Upper lobe of left lung (tissue), 6 donors: Measurements from ENCODE around the gene AIF1. TPM values are rescaled to one million over a fixed set of nuclear protein-coding genes. Genes with fewer than 3 reads are reported as not detected.

Source experiments
- ATAC-seq, 2 donors: fragments of 200-7000 bp; cut with Tn5 transposase; one replicate each; pipeline ENCODE4 v1.9.1; 2022; ENCODE audit warnings: mild to moderate bottlenecking in 2 of 2, moderate library complexity in 2 of 2; ENCODE audit not compliant: low FRiP score in 2 of 2
- DNase-seq, 2 donors: peaks; one replicate each; pipeline ENCODE4 v3.0.0-alpha.2; 2019 to 2020
- H3K27ac ChIP-seq, 4 donors: fragments of 200-600 bp; sonication (generic); one replicate each; pipeline ENCODE4 v1.5.1; 2016 to 2019
- H3K27me3 ChIP-seq, 4 donors: fragments of 200-600 bp; sonication (generic); one replicate each; pipeline ENCODE4 v1.5.1; 2017 to 2019
- H3K36me3 ChIP-seq, 4 donors: fragments of 200-600 bp; sonication (generic); one replicate each; pipeline ENCODE4 v1.5.1; 2016 to 2019
- H3K4me1 ChIP-seq, 4 donors: fragments of 200-600 bp; sonication (generic); one replicate each; pipeline ENCODE4 v1.5.1; 2018 to 2019
- H3K4me3 ChIP-seq, 4 donors: fragments of 200-600 bp; sonication (generic); one replicate each; pipeline ENCODE4 v1.5.1; 2017 to 2019; ENCODE audit warnings: mild to moderate bottlenecking in 2 of 4, moderate library complexity in 1 of 4
- H3K9me3 ChIP-seq, 4 donors: fragments of 200-600 bp; sonication (generic); one replicate each; pipeline ENCODE4 v1.5.1; 2018 to 2019
- CTCF ChIP-seq, 6 experiments: fragments of 450-650 bp in 4 of 6; fragments of 200-600 bp in 2 of 6; sonication (generic) in 2 of 6; IDR thresholded peaks; one replicate each; pipeline ENCODE4 v1.5.1; 2016 to 2019; ENCODE audit warnings: antibody characterized with exemption in 6 of 6
- EP300 ChIP-seq, 4 donors: sonication (generic); formaldehyde crosslinking; IDR thresholded peaks; one replicate each; pipeline ENCODE4 v1.5.1; 2017; ENCODE audit warnings: antibody characterized with exemption in 4 of 4, control low read depth in 2 of 4
- POLR2A ChIP-seq, 4 donors: fragments of 450-650 bp; IDR thresholded peaks; one replicate each; pipeline ENCODE4 v1.5.1; 2016 to 2017; ENCODE audit warnings: antibody characterized with exemption in 4 of 4, mild to moderate bottlenecking in 2 of 4
- POLR2AphosphoS5 ChIP-seq, 2 donors: sonication (generic); formaldehyde crosslinking; IDR thresholded peaks; one replicate each; pipeline ENCODE4 v1.5.1; 2017; ENCODE audit warnings: antibody characterized with exemption in 2 of 2
- WGBS, 2 donors: methylation state at CpG; one replicate each; pipeline ENCODE4 v1.1.5; 2017 to 2018; 5-methylcytosine and 5-hydroxymethylcytosine counted together
- total RNA-seq, 6 donors: library from RNA; depleted of rRNA in 4 of 6; stranded (reverse); fragments of >200 nt in 4 of 6; gene quantifications; one replicate each; pipeline versions ENCODE4 v1.1.0 to v1.2.1, GENCODE V29; 2016 to 2021
- donor health status: DM: no; HTN: no; CAD: no; lungs with moderate emphysema.
- donor health status: DM: no; HTN: yes; CAD: no; lungs with severe emphysema.

The AIF1 gene
- total RNA-seq, 6 donors from 2014 or later: 18.5 to 106 (median 79.7) TPM

- ATAC-seq: peak in 1 of 2 donors; percentile 15
- WGBS, 2 donors: 82 to 86% methylated on average over 26 to 27 of the region's 27 CpGs
- peak within 1 kb of the TSS in 3 of 4 donors; percentile 7 to 22 (median 19) for H3K4me3 ChIP-seq
- TF ChIP-seq POLR2A (IDR thresholded peaks at IDR 0.05) (no peak), POLR2AphosphoS5 (IDR thresholded peaks at IDR 0.05) (no peak), EP300 (IDR thresholded peaks at IDR 0.05) (no peak), CTCF (IDR thresholded peaks at IDR 0.05) (no peak)
- DNase-seq: peak in 1 of 2 donors; percentile 77
- no peaks in the 10 kb centered on the region for H3K9me3 ChIP-seq
- no peaks in the 10 kb centered on the region for H3K27me3 ChIP-seq
- no peaks in the 10 kb centered on the region for H3K36me3 ChIP-seq
- H3K4me1 ChIP-seq: peaks cover 0 to 4% (median 1%) of the 10 kb centered on the region in 4 donors
- H3K27ac ChIP-seq: peak within 1 kb of the TSS in 2 of 4 donors; percentile 52 to 58
Observed at GRCh38 chr6:31572041-31572911, 42.8 kb upstream of the AIF1 start, which contains the start of gene LTA. LTA (plus strand) TSS chr6:31572289; CDS start chr6:31572743, 454 bp downstream.

- ATAC-seq: no peak
- 88 to 94% methylated on average over 9 of the region's 9 CpGs for WGBS, 2 donors
- H3K4me1 ChIP-seq: peaks cover 0 to 7% (median 0%) of the 10 kb centered on the region in 4 donors
- no peaks in the 10 kb centered on the region for H3K9me3 ChIP-seq
- no peak for TF ChIP-seq CTCF (IDR thresholded peaks at IDR 0.05)
- no peak overlapping the region for H3K4me3 ChIP-seq
- no peaks in the 10 kb centered on the region for H3K36me3 ChIP-seq
- no peaks in the 10 kb centered on the region for H3K27me3 ChIP-seq
- no peak for DNase-seq
- H3K27ac ChIP-seq: peak overlapping the region in 1 of 4 donors; percentile 6
Observed at GRCh38 chr6:31573239-31574105, 41.6 kb upstream of the AIF1 start.

GRCh38 chr6:31574106-31575061 lies 40.6 kb upstream of the AIF1 start:
- WGBS, 2 donors: 83 to 87% methylated on average over 14 of the region's 14 CpGs
- DNase-seq (no peak), ATAC-seq (no peak)
- Histone ChIP-seq H3K27ac (peak overlapping the region in 2 of 4 donors; percentile 8 to 81), H3K4me1 (peaks cover 0 to 7% (median 0%) of the 10 kb centered on the region in 4 donors), H3K36me3 (no peaks in the 10 kb centered on the region), H3K4me3 (no peak overlapping the region), H3K27me3 (no peaks in the 10 kb centered on the region), H3K9me3 (no peaks in the 10 kb centered on the region)
- TF ChIP-seq EP300 (IDR thresholded peaks at IDR 0.05) (no peak), CTCF (IDR thresholded peaks at IDR 0.05) (no peak), POLR2AphosphoS5 (IDR thresholded peaks at IDR 0.05) (no peak), POLR2A (IDR thresholded peaks at IDR 0.05) (no peak)

GRCh38 chr6:31575335-31575901 lies 39.6 kb upstream of the AIF1 start, which contains the start of gene TNF:
TNF (plus strand) TSS chr6:31575565; CDS start chr6:31575742, 177 bp downstream.
- H3K27ac ChIP-seq: peak within 1 kb of the TSS in 3 of 4 donors; percentile 40 to 81 (median 73)

More at GRCh38 chr6:31575335-31575901, 39.6 kb upstream of the AIF1 start, which contains the start of gene TNF:
- Histone ChIP-seq H3K36me3 (no peaks in the 10 kb centered on the region), H3K4me1 (peaks cover under 1 to 7% (median 2%) of the 10 kb centered on the region in 4 donors), H3K27me3 (no peaks in the 10 kb centered on the region), H3K9me3 (no peaks in the 10 kb centered on the region), H3K4me3 (peak within 1 kb of the TSS in 3 of 4 donors; percentile 35 to 53 (median 43))
- TF ChIP-seq CTCF (IDR thresholded peaks at IDR 0.05) (no peak), POLR2A (IDR thresholded peaks at IDR 0.05) (peak in 1 of 4 donors; percentile 72), POLR2AphosphoS5 (IDR thresholded peaks at IDR 0.05) (peak; percentile 34 to 73)
- peak in 1 of 2 donors; percentile 85 for ATAC-seq
- peak in 1 of 2 donors; percentile 62 for DNase-seq
- WGBS, 2 donors: 47 to 57% methylated on average over 13 to 19 of the region's 19 CpGs
